AG09319 (cell line): ENCODE data around the gene SLC36A4.

ENCODE experiments used
- DNase-seq: peaks from one replicate; pipeline ENCODE4 v3.0.0-alpha.2; 2010; ENCODE audit warnings: low read depth; ENCODE audit errors: extremely low read depth
- TF ChIP-seq, protein P1 (sequence below): IDR thresholded peaks from 2 replicates; pipeline ENCODE4 v1.5.1; 2011; ENCODE audit warnings: low read depth, mild to moderate bottlenecking, inconsistent platforms, low read length, moderate library complexity

The SLC36A4 gene

DNA sequence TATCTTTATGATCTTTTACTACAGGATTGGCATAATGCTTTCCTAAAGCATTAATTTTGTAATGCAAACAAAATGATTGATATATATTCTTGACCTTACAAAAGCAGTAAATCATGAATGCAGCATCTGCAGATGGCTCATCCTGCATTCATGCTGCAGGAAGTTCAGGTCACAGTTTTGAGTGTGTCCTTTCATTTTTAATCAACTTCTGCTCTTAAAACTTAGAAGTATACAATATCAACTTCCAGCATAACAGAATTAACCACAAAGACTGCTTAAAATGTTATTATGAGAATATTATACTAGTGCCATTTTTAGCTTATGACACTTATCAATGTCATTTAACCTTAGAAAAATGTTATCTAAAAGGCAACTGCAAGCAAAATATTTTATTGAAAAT lies 54.0 kb downstream of the SLC36A4 start:
- no peak for DNase-seq
- TF ChIP-seq, protein P1, sequence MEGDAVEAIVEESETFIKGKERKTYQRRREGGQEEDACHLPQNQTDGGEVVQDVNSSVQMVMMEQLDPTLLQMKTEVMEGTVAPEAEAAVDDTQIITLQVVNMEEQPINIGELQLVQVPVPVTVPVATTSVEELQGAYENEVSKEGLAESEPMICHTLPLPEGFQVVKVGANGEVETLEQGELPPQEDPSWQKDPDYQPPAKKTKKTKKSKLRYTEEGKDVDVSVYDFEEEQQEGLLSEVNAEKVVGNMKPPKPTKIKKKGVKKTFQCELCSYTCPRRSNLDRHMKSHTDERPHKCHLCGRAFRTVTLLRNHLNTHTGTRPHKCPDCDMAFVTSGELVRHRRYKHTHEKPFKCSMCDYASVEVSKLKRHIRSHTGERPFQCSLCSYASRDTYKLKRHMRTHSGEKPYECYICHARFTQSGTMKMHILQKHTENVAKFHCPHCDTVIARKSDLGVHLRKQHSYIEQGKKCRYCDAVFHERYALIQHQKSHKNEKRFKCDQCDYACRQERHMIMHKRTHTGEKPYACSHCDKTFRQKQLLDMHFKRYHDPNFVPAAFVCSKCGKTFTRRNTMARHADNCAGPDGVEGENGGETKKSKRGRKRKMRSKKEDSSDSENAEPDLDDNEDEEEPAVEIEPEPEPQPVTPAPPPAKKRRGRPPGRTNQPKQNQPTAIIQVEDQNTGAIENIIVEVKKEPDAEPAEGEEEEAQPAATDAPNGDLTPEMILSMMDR, result no peak

DNA sequence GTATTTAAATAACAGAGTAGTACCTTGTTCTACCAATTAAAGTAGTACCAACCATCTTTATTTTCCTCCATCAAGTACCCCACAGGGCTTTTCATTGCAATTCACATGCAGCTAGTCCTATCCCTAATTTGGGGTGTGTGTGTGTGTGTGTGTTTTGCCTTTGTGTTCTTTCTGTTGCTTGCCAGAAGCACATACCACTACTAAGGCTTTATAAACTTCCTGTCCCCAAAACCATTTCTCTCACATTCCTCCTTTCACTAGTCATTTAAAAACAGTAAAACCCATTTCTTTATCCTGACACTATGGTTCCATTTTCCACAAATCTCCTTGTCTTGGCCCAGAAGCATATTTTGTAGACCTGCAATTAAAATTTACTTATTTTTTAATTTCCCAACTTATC lies 54.6 kb downstream of the SLC36A4 start:
- TF ChIP-seq, protein P1, result no peak
- no peak for DNase-seq

DNA sequence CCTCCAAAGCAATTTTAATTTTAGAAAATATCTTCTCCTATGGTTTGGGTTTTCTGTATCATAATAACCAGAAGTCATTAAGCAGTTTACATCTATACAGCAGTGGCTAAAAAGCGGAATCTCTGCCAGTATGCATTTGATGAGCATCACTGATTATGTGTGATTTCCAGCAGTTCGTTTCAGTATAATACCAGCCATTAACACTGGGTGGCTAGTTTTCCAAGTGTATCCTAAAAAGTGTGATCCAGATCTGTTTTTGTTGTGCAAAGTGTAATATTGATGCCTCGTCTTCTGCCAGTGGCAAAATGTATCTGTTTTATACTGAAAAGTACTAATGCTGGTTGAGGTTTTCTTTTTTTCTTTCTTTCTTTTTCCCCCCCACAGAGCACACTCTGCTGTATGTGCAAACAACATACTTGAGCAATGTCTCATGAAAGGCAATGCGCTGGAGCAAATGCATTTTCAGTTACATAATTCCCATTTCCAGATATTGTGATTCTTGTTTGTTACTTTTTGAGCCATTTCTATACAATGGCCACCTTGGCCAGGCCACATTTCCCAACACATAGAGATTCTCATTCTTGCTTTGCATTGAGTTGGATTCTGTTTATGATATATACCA lies 64.2 kb downstream of the SLC36A4 start:
- no peak for DNase-seq
- TF ChIP-seq, protein P1, result no peak

DNA sequence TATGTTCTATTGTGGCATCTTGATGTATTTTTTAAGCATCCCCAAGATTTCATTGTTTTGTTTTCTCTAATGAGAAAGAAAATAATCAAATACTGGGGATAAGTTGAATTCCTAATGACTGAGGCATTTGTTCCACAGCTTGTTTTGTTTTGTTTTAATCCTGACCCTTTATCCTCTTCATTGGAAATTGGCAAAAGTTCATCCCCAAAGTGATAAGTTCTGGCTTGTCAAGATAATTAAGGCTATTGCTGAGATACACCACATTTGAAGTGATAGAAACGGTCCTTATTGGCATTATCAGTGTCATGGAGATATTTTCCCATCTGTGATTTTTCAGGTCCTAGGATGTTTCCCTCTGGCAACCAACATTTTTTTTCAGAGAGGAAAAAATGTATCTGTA lies 65.0 kb downstream of the SLC36A4 start:
- DNase-seq, result no peak
- TF ChIP-seq, protein P1, result no peak

DNA sequence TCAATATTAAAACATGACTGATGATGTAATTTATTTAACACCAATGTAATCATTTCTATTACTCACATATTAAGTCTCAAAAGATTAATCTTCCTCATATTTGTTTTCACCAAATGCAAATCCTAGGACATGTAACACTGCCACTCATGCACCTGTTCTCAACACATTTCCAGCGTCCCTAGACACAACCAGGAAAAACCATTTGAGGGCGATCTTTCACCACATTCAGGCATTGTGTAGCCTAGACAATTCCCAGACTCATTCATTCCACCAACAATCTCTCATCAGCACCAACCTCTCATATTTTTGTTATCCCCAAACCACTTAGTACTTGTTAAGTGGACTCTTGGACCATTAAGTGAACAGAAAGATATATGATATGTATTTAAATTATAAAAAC lies 66.1 kb downstream of the SLC36A4 start:
- TF ChIP-seq, protein P1, result no peak; the same call in 1 of the 2 replicates
- DNase-seq, result no peak

DNA sequence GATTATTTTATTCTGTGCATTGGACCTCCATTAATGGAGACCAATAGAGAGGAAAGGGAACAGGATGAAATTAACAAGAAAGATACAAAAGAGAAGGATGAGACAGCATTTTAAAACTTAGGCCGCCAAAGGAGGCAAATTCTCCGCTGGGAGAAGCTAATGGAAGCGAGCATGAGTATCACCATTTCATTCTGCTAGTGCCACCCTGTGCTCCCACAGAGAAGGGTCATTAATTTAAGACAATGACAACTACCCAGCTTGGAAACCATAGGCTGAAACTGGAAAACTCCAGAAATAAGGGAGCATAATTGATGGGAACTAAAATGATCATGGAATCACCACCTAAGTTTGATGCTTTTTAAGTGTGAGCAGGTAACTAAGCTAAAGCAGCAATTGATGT lies 69.2 kb downstream of the SLC36A4 start:
- no peak for DNase-seq
- TF ChIP-seq, protein P1, result no peak

DNA sequence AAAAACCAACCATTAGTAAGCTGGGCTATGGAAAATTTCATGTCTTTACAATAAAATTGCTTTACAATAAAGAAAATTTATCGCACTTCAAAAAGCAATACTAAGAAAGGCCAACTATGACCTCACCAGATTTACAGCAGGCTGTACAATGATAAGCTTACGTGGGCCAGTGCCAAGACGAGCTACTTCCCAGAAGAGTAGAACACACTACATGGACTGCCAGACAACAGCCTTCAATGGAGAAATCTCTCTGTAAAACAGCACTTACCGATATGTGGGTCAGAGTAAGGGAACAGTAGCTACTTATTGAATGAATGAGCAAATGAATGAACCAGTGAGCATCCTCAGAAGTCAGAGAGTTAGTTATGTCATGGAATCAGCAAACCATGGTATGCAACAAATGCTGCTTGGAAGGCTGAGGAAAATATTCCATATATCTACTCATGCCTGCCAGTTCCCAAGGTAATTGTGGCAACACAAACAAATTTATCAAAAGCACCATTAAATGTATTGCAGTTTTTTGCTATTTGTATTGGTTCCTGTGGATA lies 74.4 kb downstream of the SLC36A4 start:
- TF ChIP-seq, protein P1, result no peak
- no peak for DNase-seq
